Activated CD4-positive, CD25-positive, alpha-beta regulatory T cell treated with anti-CD3 and anti-CD28 coated beads, Interleukin-2, amount 50 U/mL, for 72 hours (primary cell): Measurements from ENCODE around the gene MCFD2.
"Not testable (repeated sequence)": the region's sequence is repeated elsewhere in the genome, so short reads cannot be mapped to it uniquely, and the experiment has no call there.

Experiments used
- DNase-seq: peaks from one replicate; pipeline ENCODE4 v3.0.0; 2021

MCFD2 gene

DNA sequence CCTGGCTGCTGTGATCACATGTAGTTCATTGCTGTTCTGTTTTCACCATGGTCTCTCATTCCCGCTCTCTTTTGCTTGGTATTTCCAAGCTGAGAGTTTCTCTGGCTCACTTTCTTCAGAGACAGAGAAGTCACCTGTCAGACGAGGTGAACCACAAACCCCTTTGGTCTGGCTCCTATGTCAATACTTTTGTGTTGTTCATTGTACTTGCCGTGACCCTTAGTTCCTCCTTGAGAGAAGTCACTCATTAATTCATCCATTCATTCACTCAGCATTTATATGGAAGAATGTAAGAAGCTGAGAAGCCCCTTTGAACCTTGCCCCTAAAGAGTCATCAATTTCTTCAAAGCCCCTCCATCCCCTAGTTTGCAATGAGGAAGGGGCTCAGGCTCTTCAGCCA lies 15.2 kb downstream of the MCFD2 start:
- no peak for DNase-seq

DNA sequence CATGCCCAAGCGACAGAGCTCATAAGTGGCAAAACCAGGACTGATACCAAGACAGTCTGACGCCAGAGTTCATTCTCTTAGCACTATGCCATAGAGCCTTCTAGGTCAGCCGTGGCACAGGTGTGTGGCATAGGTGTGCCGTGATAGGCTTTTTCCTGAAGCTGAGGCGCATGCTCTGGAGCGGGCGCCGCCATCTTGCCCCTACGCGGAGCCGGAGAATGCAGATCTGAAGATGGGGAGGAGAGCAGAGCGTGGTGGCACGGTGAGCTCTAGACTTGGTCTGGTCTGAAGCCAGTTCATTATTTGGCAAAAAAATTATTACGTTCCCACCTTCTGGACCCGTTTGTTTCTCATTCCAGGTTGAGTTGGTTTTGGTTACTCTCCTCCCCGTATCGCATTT lies 16.6 kb downstream of the MCFD2 start:
- no peak for DNase-seq

DNA sequence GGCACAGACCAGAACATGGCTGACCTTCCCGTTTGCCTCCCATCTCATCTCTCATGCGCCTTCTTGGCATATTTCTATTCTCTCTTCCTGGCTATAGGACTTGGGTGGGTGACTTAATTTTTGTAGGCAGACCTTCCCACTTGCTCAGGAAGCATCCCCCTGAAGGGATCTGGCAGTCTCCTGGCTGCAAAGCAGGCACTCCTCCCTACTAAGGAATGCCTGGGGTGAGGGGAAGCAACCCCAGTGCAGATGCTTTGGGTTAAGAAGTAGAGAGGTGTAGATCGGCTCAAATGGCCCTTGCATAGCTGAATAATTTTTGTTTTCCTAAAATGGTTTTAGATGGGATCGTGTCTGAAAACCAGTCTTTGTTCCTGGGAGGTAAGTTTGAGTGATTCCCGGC lies 17.6 kb downstream of the MCFD2 start:
- no peak for DNase-seq

DNA sequence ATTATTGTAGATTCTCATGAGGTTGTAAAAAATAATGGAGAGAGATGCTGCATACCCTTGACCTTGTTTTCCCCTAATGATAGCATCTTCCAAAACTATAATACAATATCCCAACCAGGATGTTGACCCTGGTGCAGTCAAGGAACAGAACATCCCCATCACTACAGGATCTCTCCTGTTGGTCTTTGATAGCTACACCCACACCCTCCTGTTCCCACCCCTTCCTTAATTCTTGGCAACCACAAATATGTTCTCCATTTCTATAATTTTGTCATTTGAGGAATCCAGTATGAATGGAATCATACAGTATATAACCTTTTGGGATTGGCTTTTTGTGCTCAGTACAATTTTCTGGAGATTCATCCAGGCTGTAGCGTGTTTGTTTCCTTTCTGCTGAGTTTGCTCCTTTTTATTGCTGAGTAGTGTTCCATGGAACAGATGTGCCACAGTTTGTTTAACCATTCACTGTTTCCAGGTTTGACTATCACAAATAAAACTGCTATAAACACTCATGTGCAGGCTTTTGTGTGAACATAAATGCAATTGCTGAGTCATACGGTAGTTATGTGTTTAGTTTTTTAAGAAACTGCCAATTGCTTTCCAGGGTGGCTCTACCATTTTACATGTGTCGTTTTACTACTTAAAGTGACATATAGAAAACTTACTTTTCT lies 22.2 kb downstream of the MCFD2 start:
- no peak for DNase-seq

DNA sequence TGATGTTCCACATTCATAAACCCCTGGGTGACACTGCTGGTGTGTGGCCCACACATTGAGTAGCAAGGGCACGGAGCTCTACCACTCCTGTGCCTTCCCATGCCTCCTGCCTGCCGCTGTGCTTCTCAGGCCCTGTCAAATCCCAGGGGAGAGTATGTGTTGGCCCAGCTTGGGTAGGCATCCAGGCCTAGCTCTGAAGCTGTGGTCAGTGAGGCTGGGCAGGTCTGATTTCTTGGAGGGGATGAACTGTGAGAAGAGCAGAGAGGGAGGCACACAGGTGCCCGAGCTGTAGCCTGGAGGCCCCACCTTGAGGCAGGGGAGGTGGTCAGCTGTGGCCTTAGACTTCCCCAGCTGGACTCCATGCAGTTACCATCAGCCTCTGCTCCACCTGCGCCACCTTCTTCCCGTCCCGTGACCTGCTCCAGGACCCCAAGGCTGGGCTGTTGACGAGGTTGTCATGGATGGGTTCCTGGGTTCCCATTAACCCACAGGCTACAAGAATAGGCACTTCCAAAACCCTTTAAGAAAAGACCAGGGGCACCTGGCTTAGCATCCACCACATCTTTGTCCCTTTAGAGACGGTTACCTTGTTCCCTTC lies 23.6 kb downstream of the MCFD2 start:
- no peak for DNase-seq

DNA sequence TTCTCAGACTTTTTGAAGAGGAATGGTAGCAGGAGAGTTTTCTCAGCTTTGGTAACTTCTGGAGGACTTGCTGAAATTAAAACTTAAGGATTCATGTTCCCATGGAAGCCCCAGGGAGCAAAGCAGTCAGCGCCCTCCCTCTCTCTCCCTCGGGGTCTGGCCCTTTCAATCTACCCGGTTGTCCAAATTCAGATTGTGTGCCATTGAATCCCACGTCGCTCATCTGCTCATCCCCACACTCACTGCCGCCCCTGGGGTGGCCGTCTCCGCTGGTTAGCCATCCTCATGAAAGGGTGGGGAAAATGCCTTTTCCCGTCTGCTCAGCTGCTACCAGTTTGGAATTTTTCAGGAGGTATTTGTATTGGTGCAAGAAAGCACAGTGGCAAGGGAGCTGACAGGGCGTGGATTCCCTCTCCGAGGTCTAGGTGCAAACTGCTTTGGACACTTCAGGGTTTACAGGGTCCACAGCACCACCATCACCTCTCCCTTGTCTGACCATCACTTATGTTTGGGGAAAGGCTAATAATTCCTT lies 27.1 kb downstream of the MCFD2 start:
- DNase-seq = no peak

DNA sequence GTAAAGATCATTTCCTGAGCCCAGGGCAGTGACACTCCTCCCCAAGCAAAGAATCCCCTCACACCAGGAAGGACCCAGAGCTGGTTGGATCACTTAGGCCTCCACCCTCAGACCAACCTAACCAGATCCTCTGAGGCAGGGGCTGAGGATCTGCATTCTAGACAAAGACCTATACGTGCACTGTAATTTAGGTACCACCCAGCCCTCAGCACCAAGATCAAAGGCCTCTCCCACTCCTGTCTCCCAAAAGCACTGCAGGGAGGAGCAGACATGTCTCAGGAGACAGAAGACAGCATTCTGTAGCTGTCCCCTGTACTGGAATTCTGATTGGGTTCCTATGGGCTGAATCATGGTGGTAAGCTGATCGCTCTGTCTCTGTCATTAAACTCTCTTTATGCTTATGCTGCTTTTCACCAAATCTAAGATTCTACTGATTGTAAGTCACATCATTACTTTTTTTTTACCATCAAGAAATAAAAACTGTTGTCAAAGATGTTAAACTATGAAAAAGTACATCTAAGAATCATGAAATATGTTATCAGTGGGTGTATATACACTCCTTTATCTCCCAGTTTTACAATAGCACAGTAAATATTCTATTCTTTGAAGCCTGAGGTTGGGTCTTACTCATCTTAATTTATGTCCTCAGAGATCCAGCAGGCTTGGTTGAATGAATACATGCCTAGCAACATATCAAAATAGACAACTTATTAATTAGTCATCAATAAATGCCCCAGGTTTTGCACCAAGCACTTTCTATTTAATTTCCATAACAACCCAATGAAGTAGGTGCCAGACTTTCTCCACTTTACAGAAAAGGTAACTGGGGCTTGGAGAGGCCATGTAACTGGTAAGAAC lies 28.3 kb downstream of the MCFD2 start:
- no peak for DNase-seq

DNA sequence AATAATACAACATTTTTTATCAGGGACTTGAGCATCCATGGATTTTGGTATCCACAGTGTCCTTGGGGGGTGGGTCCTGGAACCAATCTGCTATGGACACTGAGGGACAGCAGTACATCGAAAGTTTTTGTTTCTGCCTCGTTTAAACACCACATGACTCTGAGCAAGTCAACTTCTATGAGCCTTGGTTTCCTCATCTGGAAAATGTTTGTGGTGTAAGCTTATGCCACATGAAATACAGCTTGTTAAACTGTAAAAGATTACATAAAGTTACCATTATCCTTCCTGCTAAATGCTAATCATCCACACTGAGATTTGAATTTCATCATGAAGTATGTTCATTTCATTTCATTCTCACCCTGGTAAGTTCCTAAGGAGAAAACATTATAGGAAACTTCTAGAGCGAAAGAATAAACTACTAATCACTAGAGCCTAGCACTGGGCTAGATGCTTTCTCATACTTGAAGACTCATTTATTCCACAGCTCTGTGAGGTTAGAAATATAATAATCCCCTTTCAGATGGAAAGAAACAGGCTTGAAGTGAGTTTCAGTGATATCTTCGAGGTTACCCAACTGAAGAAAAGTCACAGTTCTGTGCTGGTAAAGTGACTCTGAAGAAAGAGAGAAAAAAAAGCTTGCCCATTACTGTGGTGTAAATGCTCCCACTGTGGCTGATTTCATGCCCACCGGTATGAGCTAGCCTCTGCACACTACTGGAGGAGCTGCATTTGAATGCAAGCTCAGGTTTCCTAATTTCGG lies 29.2 kb downstream of the MCFD2 start:
- DNase-seq = no peak

DNA sequence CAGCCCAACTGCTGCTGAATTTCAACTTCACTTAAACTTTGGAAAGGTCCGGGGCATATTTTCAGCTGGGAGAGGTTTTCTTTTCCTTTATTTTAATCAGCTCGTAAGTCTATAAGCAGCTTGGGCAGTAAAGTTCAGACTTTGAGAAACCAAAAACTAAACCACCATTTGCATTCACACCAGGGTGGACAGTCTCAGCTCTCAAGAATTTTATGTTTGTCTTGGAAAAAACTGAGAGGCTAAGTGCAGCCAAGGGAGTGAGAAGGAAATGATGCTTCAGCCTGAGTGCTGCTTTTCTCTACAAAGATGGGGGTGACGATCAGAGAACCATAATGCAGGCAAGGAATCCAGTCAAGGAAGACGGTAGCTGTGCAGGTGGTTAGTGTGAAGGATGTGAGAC lies 30.2 kb downstream of the MCFD2 start:
- DNase-seq = no peak

DNA sequence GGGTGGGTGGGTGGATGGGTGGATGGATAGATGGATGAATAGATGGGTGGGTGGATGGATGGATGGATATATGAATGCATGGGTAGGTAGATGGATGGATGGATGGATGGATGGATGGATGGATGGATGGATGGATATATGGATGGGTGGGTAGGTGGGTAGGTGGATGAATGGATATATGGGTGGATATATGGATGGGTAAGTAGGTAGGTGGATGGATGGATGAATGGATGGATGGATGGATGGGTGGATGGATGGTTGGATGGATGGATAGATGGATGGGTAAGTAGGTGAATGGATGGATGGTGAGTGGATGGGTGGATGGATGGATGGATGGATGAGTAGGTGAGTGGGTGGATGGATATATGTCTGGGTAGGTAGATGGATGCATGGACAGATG lies 36.1 kb downstream of the MCFD2 start:
- no peak for DNase-seq

DNA sequence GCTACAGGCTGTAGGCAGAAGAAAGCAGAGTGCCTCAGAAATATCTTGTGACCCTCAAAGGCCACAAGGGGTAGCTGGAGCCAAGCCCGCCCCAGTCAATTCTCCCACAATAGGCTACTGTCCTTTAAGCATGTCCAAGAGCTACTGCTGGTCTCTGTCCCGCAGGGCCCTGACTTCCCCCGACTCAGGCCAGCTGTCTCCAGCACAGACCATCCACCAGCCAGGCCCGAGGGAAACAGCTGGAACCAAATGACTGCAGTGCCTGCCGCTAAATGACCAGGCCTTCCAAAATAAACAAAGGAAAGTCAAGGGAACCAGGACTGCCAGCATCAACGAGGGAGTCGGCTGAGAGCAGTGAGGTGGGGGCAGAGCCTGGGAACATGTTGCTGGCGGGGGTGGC lies 36.7 kb downstream of the MCFD2 start:
- DNase-seq = no peak

DNA sequence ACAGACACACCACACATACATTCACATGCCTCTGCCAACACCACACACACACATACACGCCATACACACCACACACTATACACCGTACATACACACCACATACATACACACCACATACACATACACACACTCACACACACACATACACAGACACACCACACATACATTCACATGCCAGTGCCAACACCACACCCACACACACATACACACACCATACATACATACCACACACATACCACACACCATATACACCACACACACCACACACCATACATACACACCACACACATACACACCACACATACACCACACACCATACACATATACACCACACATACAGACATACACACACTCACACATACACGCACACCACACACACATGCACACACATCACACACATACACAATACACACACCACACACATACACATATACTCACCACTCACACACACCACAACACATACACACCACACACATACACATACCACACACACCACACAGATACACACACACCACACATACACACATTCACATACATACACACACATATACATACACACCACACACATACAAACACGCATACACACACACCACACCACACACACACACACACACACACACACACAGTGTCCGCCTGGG lies 37.2 kb downstream of the MCFD2 start:
- DNase-seq = no peak

DNA sequence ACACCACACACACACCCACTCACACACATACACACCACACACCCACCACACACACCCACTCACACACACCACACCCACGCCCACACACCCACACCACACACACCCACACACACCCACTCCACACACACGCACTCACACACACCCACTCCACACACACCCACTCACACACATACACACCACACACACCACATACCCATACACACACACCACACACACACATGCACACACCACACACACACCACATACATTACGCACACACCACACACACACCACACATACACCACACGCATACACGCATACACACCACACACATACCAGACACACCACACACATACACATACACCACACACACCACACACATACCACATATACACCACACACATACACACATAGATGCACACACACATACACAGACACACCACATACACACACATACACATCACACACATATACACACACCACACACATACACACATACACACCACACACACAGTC lies 37.9 kb downstream of the MCFD2 start:
- DNase-seq = no peak

DNA sequence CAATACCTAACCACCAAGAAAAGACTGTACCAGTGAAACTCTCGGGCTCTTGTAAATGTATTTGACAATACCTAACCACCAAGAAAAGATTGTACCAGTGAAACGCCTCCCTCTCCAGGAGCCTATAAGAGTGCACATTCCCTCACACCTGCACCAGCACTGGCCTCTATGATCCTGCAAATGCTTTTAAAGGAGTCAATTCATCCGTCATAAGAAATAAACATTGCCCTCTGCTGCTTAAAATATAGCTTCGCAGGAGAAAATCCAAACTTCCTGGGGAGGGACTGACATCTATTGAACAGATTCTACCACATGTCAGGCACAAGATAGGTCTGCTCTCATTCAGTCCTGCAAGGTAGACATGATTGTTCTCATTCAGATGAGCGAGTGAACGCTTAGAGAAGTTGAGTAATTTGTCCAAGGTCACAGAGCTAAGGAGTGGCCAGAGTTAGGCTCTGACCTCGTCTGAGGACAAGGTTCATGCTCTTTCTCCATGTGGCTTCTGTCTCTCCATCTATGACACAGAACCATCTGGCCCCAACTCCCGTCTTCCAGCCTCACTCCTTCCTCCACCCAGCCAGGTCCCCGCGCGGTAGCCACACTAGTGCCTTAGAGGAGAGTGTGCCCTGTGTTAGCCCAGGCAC lies 38.7 kb downstream of the MCFD2 start:
- DNase-seq = no peak

DNA sequence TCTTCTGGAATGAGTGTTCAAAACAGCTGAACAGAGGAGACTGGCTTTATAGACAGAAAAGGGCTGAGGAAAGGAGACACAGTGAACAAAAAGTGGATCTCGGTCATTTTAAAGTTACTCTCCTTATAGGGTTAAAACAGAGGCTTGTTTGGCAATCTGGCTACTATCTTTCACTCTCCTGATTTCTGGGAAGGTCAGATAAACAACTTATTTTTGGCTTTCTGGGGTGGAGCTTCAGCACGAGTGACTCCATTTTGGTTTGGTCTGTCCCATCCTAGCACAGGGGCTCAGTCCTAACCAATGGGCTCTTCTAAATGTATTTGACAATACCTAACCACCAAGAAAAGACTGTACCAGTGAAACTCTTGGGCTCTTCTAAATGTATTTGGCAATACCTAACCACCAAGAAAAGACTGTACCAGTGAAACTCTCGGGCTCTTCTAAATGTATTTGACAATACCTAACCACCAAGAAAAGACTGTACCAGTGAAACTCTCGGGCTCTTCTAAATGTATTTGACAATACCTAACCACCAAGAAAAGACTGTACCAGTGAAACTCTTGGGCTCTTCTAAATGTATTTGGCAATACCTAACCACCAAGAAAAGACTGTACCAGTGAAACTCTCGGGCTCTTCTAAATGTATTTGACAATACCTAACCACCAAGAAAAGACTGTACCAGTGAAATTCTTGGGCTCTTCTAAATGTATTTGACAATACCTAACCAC lies 39.5 kb downstream of the MCFD2 start:
- not testable (repeated sequence) for DNase-seq

DNA sequence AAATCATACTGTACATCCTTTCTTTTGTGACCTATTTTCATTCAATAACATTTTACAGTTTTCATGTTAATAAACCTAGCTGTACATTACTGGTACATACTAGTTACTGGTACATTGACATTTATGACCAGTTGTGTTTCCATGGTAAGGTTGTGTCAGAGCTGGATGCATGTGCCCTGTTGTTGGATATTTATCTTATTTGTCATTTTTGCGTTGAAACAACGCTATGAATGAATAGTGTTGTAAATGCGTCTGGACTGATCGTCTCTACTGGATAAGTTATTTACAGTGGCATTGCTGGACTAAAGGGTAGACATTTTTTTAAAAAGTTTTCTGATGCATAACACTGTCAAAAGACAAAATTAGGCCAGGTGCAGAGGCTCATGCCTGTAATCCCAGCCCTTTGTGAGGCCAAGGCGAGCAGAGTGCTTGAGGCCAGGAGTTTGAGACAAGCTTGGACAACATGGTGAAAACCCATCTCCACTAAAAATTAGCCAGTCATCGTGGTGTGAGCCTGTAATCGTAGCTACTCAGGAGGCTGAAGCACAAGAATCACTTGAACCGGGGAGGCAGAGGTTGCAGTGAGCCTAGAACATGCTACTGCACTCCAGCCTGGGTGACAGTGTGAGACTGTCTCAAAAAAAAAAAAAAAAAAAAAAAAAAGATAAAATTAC lies 40.2 kb downstream of the MCFD2 start:
- DNase-seq = no peak

DNA sequence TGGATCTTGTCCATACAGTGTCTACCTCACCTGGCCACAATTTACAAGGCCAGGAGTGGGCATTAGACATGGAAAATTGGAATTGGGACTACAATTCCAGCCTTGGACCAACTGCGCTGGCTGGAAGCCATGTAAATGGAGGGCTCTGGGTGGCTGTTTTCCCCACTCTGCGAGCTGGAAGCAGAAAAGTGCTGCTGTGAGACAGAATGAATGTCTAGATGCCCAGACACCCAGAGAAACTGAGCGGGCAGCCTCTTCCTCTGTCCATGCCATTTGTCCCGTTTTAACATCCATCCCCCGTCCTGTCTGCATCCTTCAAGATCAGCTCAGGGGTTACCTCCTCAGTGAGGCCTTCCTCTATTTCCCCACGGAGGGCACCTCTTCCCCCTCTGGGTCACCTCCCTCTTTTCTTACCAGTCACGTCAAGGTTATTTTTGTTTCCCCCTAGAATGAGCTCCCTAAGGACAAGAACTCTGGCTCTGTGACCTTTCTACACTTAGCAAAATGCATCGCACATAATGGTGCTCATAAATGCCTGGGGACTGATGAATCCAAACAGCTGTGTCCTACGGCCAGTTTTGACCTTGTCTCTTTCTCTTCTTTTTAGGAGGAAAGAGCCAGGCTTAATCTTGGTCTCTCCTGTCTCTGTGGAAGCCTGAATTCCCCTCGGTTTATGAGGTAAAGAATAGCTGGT lies 41.2 kb downstream of the MCFD2 start:
- DNase-seq = no peak

DNA sequence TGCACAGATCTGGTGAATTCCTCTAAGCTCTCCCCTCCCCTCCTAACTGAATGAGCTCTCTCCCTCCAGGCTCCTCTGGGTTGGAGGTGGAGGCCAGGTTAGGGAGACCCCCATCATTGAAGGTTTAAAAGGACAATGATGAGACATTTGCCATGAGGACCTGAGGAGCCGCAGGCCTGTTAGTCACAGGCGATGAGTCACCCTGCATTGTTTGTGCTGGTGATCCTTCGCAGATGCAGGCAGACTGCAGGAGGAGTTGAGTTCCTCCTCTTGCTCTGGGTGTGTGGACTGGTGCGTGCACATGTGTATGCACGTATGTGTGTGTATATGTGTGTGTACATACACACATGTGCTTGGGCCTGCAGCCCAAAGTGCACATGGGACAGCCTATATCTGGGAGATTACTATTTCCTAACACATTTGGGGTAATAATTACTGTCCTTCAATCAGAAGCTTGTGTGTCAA lies 42.0 kb downstream of the MCFD2 start:
- DNase-seq = no peak

DNA sequence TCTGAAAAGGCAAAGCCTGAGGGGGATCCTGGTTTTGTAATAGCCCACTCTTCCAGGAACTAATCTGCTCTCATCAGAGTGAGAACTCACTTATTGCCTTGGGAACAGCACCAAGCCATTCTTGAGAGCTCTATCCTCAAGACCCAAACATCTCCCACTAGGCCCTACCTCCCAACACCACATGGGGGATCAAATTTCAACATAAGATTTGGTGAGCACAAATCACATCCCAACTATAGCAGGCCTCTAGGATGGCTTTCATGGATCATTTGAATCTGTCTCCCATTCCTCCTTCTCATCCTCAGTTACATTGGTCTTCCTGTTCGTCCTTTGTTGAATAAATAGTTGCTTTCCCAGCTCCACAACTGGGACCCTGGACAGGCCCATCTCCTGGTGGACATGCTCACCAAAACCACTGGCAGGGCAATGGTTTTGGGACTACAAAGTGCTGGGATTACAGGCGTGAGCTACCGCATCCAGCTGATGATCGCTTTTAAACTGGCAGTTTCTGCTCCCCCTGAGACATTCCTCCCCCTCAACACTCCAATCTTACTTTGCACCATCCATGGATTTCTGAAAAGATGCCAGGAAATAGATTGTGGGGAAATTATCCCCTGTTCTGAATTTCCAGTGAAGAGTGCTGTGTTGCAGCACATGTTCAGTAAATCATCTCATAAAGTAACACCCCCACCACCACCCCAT lies 42.6 kb downstream of the MCFD2 start:
- DNase-seq = no peak
